Measurements from ENCODE around the gene SPEF1. TPM values are rescaled to one million over a fixed set of nuclear protein-coding genes. Genes with fewer than 3 reads are reported as not detected.

SPEF1 gene
- total and polyA plus RNA-seq, 10 of the 15 experiments (the other 5 are each of a cell fraction or from before 2014, with no cell fraction given), result 0.12 TPM; not detected in 9

DNA sequence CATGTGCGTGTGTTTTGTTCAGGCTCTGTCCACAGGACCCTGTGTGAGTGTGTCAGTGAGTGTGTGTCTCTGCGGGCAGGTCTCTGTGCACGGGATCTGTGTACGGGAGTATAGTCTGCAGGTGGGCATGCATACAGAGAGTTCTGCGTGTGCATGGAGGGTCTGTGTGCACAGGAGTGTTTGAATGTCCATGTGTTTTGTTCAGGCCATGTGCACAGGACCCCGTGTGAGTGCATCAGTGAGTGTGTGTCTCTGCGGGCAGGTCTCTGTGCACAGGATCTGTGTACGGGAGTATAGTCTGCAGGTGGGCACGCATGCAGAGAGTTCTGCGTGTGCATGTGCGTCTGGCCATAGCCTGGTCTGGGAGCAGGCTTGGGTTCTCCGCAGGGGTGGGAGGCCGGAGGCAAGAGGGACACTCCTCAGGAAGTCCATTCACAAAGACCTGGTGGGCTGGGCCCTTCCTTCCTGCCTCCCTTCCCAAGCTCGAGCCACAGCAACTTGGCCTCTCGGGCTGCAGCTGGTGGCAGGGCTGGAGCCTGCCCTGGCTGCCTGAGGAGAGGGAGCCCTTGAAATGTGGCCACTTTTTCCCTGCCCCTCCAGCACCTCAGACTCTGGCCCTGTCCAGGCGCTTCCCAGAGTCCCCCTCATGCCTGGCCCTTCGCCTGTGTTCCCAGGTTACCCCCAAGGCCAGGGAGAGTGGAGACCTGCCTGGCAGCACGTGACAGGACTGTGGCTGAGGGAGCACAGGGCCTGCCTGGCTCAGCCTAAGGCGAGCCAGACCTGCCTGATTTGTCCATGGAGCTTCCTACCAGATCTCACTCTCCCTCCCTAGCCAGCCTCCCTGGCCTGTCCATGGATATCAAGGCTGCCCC lies 42.0 kb downstream of the SPEF1 start:
- no peaks in the 10 kb centered on the region for H3K9me3 ChIP-seq (replicated peaks; ENCODE audit: control insufficient read depth, insufficient read depth, low read length)
- no peak for ATAC-seq
- no peaks in the 10 kb centered on the region for H4K20me1 ChIP-seq (ENCODE audit: control insufficient read depth, insufficient read depth)
- ChIA-PET RAD21 (ENCODE audit: unreplicated experiment) (no interaction called here), SMC1A (ENCODE audit: uncharacterized antibody, unreplicated experiment) (interaction anchor here (0.6 to 0.9 kb wide), 2 partner anchors 18 to 99 kb away, joined by 3 to 4 read pairs; no protein-coding TSS in a partner anchor), POLR2A (no interaction called here), CTCF (no interaction called here)
- no peaks in the 10 kb centered on the region for H3K4me1 ChIP-seq (ENCODE audit: control insufficient read depth, insufficient read depth, low read length)
- FAIRE-seq, result no peak
- H2AFZ ChIP-seq (ENCODE audit: control insufficient read depth, low read depth, low read length), result no peak overlapping the region
- H3K36me3 ChIP-seq (ENCODE audit: control insufficient read depth in 2 of 2, insufficient read depth in 2 of 2, low read length in 1 of 2), result no peaks in the 10 kb centered on the region
- no peaks in the 10 kb centered on the region for H3K27me3 ChIP-seq (replicated peaks in 1 of 2; ENCODE audit: control insufficient read depth in 2 of 2, insufficient read depth in 2 of 2, low read length in 1 of 2)
- H3K4me3 ChIP-seq, result no peak overlapping the region
- H3K4me2 ChIP-seq (ENCODE audit: control insufficient read depth, insufficient read depth), result no peak overlapping the region
- intact Hi-C loops (cut with micrococcal nuclease; ENCODE audit: unreplicated experiment), result no loop called here
- H3K27ac ChIP-seq (ENCODE audit: control insufficient read depth, insufficient read depth), result no peak overlapping the region
- H3K9ac ChIP-seq (ENCODE audit: control insufficient read depth, insufficient read depth, low read length), result no peak overlapping the region
- H3K79me2 ChIP-seq (ENCODE audit: control insufficient read depth, insufficient read depth, low read length), result no peaks in the 10 kb centered on the region
- 44% methylated on average over 16 of the region's 19 CpGs for WGBS (ENCODE audit: insufficient coverage, insufficient replicate concordance, low lambda C conversion rate, missing lambda C conversion rate)
- BruUV-seq (replicated peaks), result no TSS peak
- DNase-seq (ENCODE audit: low read depth, low spot score), result no peak
- in situ Hi-C loops (cut with MboI), result no loop called here
- no peak for TF ChIP-seq CBX3 (IDR thresholded peaks at IDR 0.05; ENCODE audit: borderline replicate concordance, low read depth)
- TF ChIP-seq TARDBP (IDR thresholded peaks at IDR 0.05; ENCODE audit: borderline replicate concordance), result no peak
- TF ChIP-seq NBN (IDR thresholded peaks at IDR 0.05), result no peak
- TF ChIP-seq, protein P1, sequence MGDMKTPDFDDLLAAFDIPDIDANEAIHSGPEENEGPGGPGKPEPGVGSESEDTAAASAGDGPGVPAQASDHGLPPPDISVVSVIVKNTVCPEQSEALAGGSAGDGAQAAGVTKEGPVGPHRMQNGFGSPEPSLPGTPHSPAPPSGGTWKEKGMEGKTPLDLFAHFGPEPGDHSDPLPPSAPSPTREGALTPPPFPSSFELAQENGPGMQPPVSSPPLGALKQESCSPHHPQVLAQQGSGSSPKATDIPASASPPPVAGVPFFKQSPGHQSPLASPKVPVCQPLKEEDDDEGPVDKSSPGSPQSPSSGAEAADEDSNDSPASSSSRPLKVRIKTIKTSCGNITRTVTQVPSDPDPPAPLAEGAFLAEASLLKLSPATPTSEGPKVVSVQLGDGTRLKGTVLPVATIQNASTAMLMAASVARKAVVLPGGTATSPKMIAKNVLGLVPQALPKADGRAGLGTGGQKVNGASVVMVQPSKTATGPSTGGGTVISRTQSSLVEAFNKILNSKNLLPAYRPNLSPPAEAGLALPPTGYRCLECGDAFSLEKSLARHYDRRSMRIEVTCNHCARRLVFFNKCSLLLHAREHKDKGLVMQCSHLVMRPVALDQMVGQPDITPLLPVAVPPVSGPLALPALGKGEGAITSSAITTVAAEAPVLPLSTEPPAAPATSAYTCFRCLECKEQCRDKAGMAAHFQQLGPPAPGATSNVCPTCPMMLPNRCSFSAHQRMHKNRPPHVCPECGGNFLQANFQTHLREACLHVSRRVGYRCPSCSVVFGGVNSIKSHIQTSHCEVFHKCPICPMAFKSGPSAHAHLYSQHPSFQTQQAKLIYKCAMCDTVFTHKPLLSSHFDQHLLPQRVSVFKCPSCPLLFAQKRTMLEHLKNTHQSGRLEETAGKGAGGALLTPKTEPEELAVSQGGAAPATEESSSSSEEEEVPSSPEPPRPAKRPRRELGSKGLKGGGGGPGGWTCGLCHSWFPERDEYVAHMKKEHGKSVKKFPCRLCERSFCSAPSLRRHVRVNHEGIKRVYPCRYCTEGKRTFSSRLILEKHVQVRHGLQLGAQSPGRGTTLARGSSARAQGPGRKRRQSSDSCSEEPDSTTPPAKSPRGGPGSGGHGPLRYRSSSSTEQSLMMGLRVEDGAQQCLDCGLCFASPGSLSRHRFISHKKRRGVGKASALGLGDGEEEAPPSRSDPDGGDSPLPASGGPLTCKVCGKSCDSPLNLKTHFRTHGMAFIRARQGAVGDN (IDR thresholded peaks at IDR 0.05), result no peak
- TF ChIP-seq, protein P2, sequence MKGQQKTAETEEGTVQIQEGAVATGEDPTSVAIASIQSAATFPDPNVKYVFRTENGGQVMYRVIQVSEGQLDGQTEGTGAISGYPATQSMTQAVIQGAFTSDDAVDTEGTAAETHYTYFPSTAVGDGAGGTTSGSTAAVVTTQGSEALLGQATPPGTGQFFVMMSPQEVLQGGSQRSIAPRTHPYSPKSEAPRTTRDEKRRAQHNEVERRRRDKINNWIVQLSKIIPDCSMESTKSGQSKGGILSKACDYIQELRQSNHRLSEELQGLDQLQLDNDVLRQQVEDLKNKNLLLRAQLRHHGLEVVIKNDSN (IDR thresholded peaks at IDR 0.05; ENCODE audit: borderline replicate concordance, extremely low read length, insufficient read depth, low read depth, low read length), result no peak
- TF ChIP-seq, protein P3, sequence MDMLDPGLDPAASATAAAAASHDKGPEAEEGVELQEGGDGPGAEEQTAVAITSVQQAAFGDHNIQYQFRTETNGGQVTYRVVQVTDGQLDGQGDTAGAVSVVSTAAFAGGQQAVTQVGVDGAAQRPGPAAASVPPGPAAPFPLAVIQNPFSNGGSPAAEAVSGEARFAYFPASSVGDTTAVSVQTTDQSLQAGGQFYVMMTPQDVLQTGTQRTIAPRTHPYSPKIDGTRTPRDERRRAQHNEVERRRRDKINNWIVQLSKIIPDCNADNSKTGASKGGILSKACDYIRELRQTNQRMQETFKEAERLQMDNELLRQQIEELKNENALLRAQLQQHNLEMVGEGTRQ (IDR thresholded peaks at IDR 0.05; ENCODE audit: borderline replicate concordance, low read depth, low read length), result no peak
- no peak for TF ChIP-seq KDM1A (IDR thresholded peaks at IDR 0.05; ENCODE audit: borderline replicate concordance)
- TF ChIP-seq TCF12 (IDR thresholded peaks at IDR 0.05; ENCODE audit: low read depth, low read length), result no peak
- no peak for TF ChIP-seq NFIC (IDR thresholded peaks at IDR 0.05; ENCODE audit: low read depth, low read length)
- TF ChIP-seq, protein P4, sequence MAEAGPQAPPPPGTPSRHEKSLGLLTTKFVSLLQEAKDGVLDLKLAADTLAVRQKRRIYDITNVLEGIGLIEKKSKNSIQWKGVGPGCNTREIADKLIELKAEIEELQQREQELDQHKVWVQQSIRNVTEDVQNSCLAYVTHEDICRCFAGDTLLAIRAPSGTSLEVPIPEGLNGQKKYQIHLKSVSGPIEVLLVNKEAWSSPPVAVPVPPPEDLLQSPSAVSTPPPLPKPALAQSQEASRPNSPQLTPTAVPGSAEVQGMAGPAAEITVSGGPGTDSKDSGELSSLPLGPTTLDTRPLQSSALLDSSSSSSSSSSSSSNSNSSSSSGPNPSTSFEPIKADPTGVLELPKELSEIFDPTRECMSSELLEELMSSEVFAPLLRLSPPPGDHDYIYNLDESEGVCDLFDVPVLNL (IDR thresholded peaks at IDR 0.05; ENCODE audit: low read depth, low read length), result no peak
- TF ChIP-seq SMC3 (IDR thresholded peaks at IDR 0.05; ENCODE audit: borderline replicate concordance, low read length), result no peak
- no peak for TF ChIP-seq EZH2 (IDR thresholded peaks at IDR 0.05; ENCODE audit: borderline replicate concordance, control insufficient read depth, low read depth, low read length)
- TF ChIP-seq SMARCA5 (IDR thresholded peaks at IDR 0.05), result no peak
- TF ChIP-seq PML (IDR thresholded peaks at IDR 0.05; ENCODE audit: low read length), result no peak
- TF ChIP-seq, protein P5, sequence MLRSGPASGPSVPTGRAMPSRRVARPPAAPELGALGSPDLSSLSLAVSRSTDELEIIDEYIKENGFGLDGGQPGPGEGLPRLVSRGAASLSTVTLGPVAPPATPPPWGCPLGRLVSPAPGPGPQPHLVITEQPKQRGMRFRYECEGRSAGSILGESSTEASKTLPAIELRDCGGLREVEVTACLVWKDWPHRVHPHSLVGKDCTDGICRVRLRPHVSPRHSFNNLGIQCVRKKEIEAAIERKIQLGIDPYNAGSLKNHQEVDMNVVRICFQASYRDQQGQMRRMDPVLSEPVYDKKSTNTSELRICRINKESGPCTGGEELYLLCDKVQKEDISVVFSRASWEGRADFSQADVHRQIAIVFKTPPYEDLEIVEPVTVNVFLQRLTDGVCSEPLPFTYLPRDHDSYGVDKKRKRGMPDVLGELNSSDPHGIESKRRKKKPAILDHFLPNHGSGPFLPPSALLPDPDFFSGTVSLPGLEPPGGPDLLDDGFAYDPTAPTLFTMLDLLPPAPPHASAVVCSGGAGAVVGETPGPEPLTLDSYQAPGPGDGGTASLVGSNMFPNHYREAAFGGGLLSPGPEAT (IDR thresholded peaks at IDR 0.05; ENCODE audit: low read depth), result no peak
